CD8-positive, alpha-beta memory T cell (primary cell): ENCODE data around the gene ERMAP. TPM values are rescaled to one million over a fixed set of nuclear protein-coding genes. Genes with fewer than 3 reads are reported as not detected.

ENCODE experiments used
- CTCF ChIA-PET: fragments of 350-600 bp; sonication (Branson Sonifier 250); formaldehyde crosslinking; loops from one replicate; lab custom pipeline; 2021; ENCODE audit warnings: antibody characterized with exemption; lab: Charles Lee
- POLR2A ChIA-PET: fragments of 350-600 bp; sonication (Branson Sonifier 250); formaldehyde crosslinking; loops from one replicate; lab custom pipeline; 2021; ENCODE audit warnings: antibody characterized with exemption; lab: Charles Lee
- DNase-seq, 5 donors: peaks; one replicate each; pipeline versions ENCODE4 v3.0.0 to v3.0.0-alpha.2; 2020 to 2022; ENCODE audit warnings: mixed read lengths in 1 of 5
- H3K27ac ChIP-seq: one replicate; pipeline ENCODE4 v1.7.0; 2013; ENCODE audit warnings: low read depth, mild to moderate bottlenecking, low read length, moderate library complexity
- H3K27me3 ChIP-seq: 2 replicates; pipeline ENCODE4 v1.7.0; 2013; ENCODE audit warnings: low read length, mild to moderate bottlenecking; ENCODE audit not compliant: insufficient read depth, poor library complexity, severe bottlenecking
- H3K36me3 ChIP-seq: 2 replicates; pipeline ENCODE4 v1.7.0; 2013; ENCODE audit warnings: mild to moderate bottlenecking, low read length, moderate library complexity; ENCODE audit not compliant: insufficient read depth
- H3K4me1 ChIP-seq: 2 replicates; pipeline ENCODE4 v1.7.0; 2013; ENCODE audit warnings: mild to moderate bottlenecking, low read length, moderate library complexity; ENCODE audit not compliant: insufficient read depth
- H3K4me3 ChIP-seq: 2 replicates; pipeline ENCODE4 v1.7.0; 2013; ENCODE audit warnings: mild to moderate bottlenecking, low read length
- H3K9me3 ChIP-seq: 2 replicates; pipeline ENCODE4 v1.7.0; 2013; ENCODE audit warnings: mild to moderate bottlenecking, low read length
- H3K27ac Mint-ChIP-seq, 8 donors: one replicate each; pipeline ENCODE4 v1.8.0; 2020 to 2021; ENCODE audit warnings: mixed read lengths in 8 of 8, mild to moderate bottlenecking in 6 of 8, inconsistent platforms in 3 of 8, moderate library complexity in 3 of 8
- H3K27me3 Mint-ChIP-seq, 2 donors: one replicate each; pipeline ENCODE4 v1.8.0; 2020 to 2021; ENCODE audit warnings: mixed read lengths in 2 of 2, mild to moderate bottlenecking in 1 of 2, moderate library complexity in 1 of 2
- H3K36me3 Mint-ChIP-seq, 3 donors: one replicate each; pipeline ENCODE4 v1.8.0; 2020 to 2021; ENCODE audit warnings: mixed read lengths in 3 of 3, inconsistent platforms in 1 of 3, mild to moderate bottlenecking in 1 of 3
- H3K4me1 Mint-ChIP-seq, 3 donors: one replicate each; pipeline ENCODE4 v1.8.0; 2020 to 2021; ENCODE audit warnings: mixed read lengths in 3 of 3, inconsistent platforms in 1 of 3, mild to moderate bottlenecking in 1 of 3
- H3K4me3 Mint-ChIP-seq, 7 donors: one replicate each; pipeline ENCODE4 v1.8.0; 2020 to 2021; ENCODE audit warnings: mixed read lengths in 7 of 7, mild to moderate bottlenecking in 6 of 7, moderate library complexity in 4 of 7, inconsistent platforms in 2 of 7
- H3K9me3 Mint-ChIP-seq, 5 donors: one replicate each; pipeline ENCODE4 v1.8.0; 2020 to 2022; ENCODE audit warnings: mixed read lengths in 5 of 5, mild to moderate bottlenecking in 3 of 5, moderate library complexity in 2 of 5, inconsistent platforms in 1 of 5
- polyA plus RNA-seq: library from polyadenylated mRNA; unstranded; fragments of 300-500 nt; fragmentation: Illumina TruSeq; gene quantifications from one replicate; pipeline ENCODE4 v1.2.3, GENCODE V29; 2021
- total RNA-seq, 2 experiments: library from RNA; stranded (reverse); gene quantifications; one replicate each; pipeline ENCODE4 v1.2.3, GENCODE V29; 2021

Gene ERMAP
- total and polyA plus RNA-seq, 3 experiments from 2014 or later = 3.1 to 3.6 (median 3.5) TPM

GRCh38 chr1:42834803-42835202 is 17.9 kb downstream of the ERMAP start:
- no peak for DNase-seq
- Mint-ChIP-seq H3K36me3 (peaks cover 4 to 10% (median 4%) of the 10 kb centered on the region in 3 donors), H3K4me1 (no peaks in the 10 kb centered on the region), H3K27ac (no peak overlapping the region), H3K9me3 (no peaks in the 10 kb centered on the region), H3K4me3 (no peak overlapping the region), H3K27me3 (no peaks in the 10 kb centered on the region)
- no peaks in the 10 kb centered on the region for H3K36me3 ChIP-seq
- H3K27me3 ChIP-seq = no peaks in the 10 kb centered on the region
- H3K4me1 ChIP-seq = no peaks in the 10 kb centered on the region
- CTCF ChIA-PET = interaction anchor here (0.9 to 1.7 kb wide), 2 partner anchors 11 to 239 kb away, joined by 3 read pairs; partner anchors contain the start of gene ZNF691
- POLR2A ChIA-PET = no interaction called here
- H3K27ac ChIP-seq = no peak overlapping the region
- H3K4me3 ChIP-seq = no peak overlapping the region
- no peaks in the 10 kb centered on the region for H3K9me3 ChIP-seq

- CTCF ChIA-PET = interaction anchor here (1.7 kb wide), 1 partner anchor 238 kb away, joined by 3 read pairs; no protein-coding TSS in a partner anchor
Measured at GRCh38 chr1:42835422-42835821, 18.5 kb downstream of the ERMAP start.

GRCh38 chr1:42837709-42838108 is 20.8 kb downstream of the ERMAP start:
- Histone ChIP-seq H3K36me3 (no peaks in the 10 kb centered on the region), H3K27ac (no peak overlapping the region), H3K9me3 (no peaks in the 10 kb centered on the region), H3K27me3 (no peaks in the 10 kb centered on the region), H3K4me1 (no peaks in the 10 kb centered on the region), H3K4me3 (no peak overlapping the region)
- H3K4me1 Mint-ChIP-seq = no peaks in the 10 kb centered on the region
- ChIA-PET POLR2A (no interaction called here), CTCF (no interaction called here)
- no peaks in the 10 kb centered on the region for H3K27me3 Mint-ChIP-seq
- no peak for DNase-seq
- peak overlapping the region in 1 of 8 donors; percentile 17 for H3K27ac Mint-ChIP-seq
- no peaks in the 10 kb centered on the region for H3K9me3 Mint-ChIP-seq
- peaks cover 1 to 8% (median 4%) of the 10 kb centered on the region in 3 donors for H3K36me3 Mint-ChIP-seq
- no peak overlapping the region for H3K4me3 Mint-ChIP-seq

More at GRCh38 chr1:42835422-42835821, 18.5 kb downstream of the ERMAP start:
- no peak for DNase-seq
- Histone ChIP-seq H3K4me3 (no peak overlapping the region), H3K27me3 (no peaks in the 10 kb centered on the region), H3K27ac (no peak overlapping the region), H3K4me1 (no peaks in the 10 kb centered on the region), H3K9me3 (no peaks in the 10 kb centered on the region), H3K36me3 (no peaks in the 10 kb centered on the region)
- no peaks in the 10 kb centered on the region for H3K4me1 Mint-ChIP-seq
- no peak overlapping the region for H3K27ac Mint-ChIP-seq
- no peaks in the 10 kb centered on the region for H3K9me3 Mint-ChIP-seq
- POLR2A ChIA-PET = no interaction called here
- H3K27me3 Mint-ChIP-seq = no peaks in the 10 kb centered on the region
- no peak overlapping the region for H3K4me3 Mint-ChIP-seq
- H3K36me3 Mint-ChIP-seq = peaks cover 3 to 10% (median 4%) of the 10 kb centered on the region in 3 donors

- H3K36me3 ChIP-seq = no peaks in the 10 kb centered on the region
- H3K27me3 ChIP-seq = no peaks in the 10 kb centered on the region
- H3K4me3 ChIP-seq = no peak overlapping the region
- H3K4me3 Mint-ChIP-seq = no peak overlapping the region
- H3K27ac Mint-ChIP-seq = no peak overlapping the region
- H3K4me1 Mint-ChIP-seq = no peaks in the 10 kb centered on the region
- no peak overlapping the region for H3K27ac ChIP-seq
- no peaks in the 10 kb centered on the region for H3K9me3 Mint-ChIP-seq
- CTCF ChIA-PET = interaction anchor here (0.7 kb wide), 1 partner anchor 9 kb away, joined by 3 read pairs; no protein-coding TSS in a partner anchor
- H3K4me1 ChIP-seq = no peaks in the 10 kb centered on the region
- DNase-seq = no peak
- H3K36me3 Mint-ChIP-seq = peaks cover 4 to 11% (median 5%) of the 10 kb centered on the region in 3 donors
- POLR2A ChIA-PET = interaction anchor here (0.5 kb wide), 1 partner anchor 26 kb away, joined by 9 read pairs; no protein-coding TSS in a partner anchor
- no peaks in the 10 kb centered on the region for H3K27me3 Mint-ChIP-seq
- H3K9me3 ChIP-seq = no peaks in the 10 kb centered on the region
Measured at GRCh38 chr1:42838482-42839190, 21.7 kb downstream of the ERMAP start.

GRCh38 chr1:42841010-42841409 is 24.1 kb downstream of the ERMAP start:
- H3K4me3 Mint-ChIP-seq = no peak overlapping the region
- DNase-seq = no peak
- Histone ChIP-seq H3K4me1 (peaks cover 4% of the 10 kb centered on the region), H3K9me3 (no peaks in the 10 kb centered on the region), H3K4me3 (no peak overlapping the region), H3K27ac (no peak overlapping the region), H3K36me3 (no peaks in the 10 kb centered on the region), H3K27me3 (no peaks in the 10 kb centered on the region)
- H3K27me3 Mint-ChIP-seq = no peaks in the 10 kb centered on the region
- H3K4me1 Mint-ChIP-seq = peaks cover 3 to 5% (median 3%) of the 10 kb centered on the region in 3 donors
- peaks cover 0 to 7% (median 4%) of the 10 kb centered on the region in 3 donors for H3K36me3 Mint-ChIP-seq
- CTCF ChIA-PET = no interaction called here
- no peaks in the 10 kb centered on the region for H3K9me3 Mint-ChIP-seq
- POLR2A ChIA-PET = no interaction called here
- H3K27ac Mint-ChIP-seq = no peak overlapping the region

GRCh38 chr1:42841440-42842147 is 24.7 kb downstream of the ERMAP start:
- H3K4me1 ChIP-seq = peaks cover 5% of the 10 kb centered on the region
- H3K27me3 ChIP-seq = no peaks in the 10 kb centered on the region
- H3K9me3 ChIP-seq = no peaks in the 10 kb centered on the region
- no peak overlapping the region for H3K4me3 ChIP-seq
- no peak overlapping the region for H3K4me3 Mint-ChIP-seq
- no peaks in the 10 kb centered on the region for H3K36me3 ChIP-seq
- no peak overlapping the region for H3K27ac ChIP-seq
- no peak overlapping the region for H3K27ac Mint-ChIP-seq
- ChIA-PET CTCF (no interaction called here), POLR2A (no interaction called here)
- peaks cover 0 to 9% (median 4%) of the 10 kb centered on the region in 3 donors for H3K36me3 Mint-ChIP-seq
- no peaks in the 10 kb centered on the region for H3K9me3 Mint-ChIP-seq
- H3K27me3 Mint-ChIP-seq = no peaks in the 10 kb centered on the region
- peaks cover 6 to 10% (median 7%) of the 10 kb centered on the region in 3 donors for H3K4me1 Mint-ChIP-seq
- no peak for DNase-seq

GRCh38 chr1:42844592-42845140 is 27.7 kb downstream of the ERMAP start:
- H3K27me3 Mint-ChIP-seq = no peaks in the 10 kb centered on the region
- DNase-seq = no peak
- H3K27ac Mint-ChIP-seq = peak overlapping the region in 1 of 8 donors; percentile 0
- H3K27ac ChIP-seq = no peak overlapping the region
- no peaks in the 10 kb centered on the region for H3K36me3 ChIP-seq
- no peaks in the 10 kb centered on the region for H3K27me3 ChIP-seq
- no peaks in the 10 kb centered on the region for H3K9me3 ChIP-seq
- peak overlapping the region in 1 of 7 donors; percentile 31 for H3K4me3 Mint-ChIP-seq
- no peaks in the 10 kb centered on the region for H3K9me3 Mint-ChIP-seq
- H3K36me3 Mint-ChIP-seq = peaks cover 0 to 20% (median 9%) of the 10 kb centered on the region in 3 donors
- H3K4me3 ChIP-seq = no peak overlapping the region
- H3K4me1 Mint-ChIP-seq = peaks cover 31 to 38% (median 35%) of the 10 kb centered on the region in 3 donors
- CTCF ChIA-PET = interaction anchor here (1.2 kb wide), 1 partner anchor 21 kb away, joined by 3 read pairs; no protein-coding TSS in a partner anchor
- POLR2A ChIA-PET = no interaction called here
- H3K4me1 ChIP-seq = peaks cover 20% of the 10 kb centered on the region
